SJCRH30 (cell line): ENCODE results near the gene TSPYL4. TPM values are rescaled to one million over a fixed set of nuclear protein-coding genes. Genes with fewer than 3 reads are reported as not detected.

Experiments used
- DNase-seq, 2 experiments: peaks; one replicate each; pipeline ENCODE4 v3.0.0-alpha.2; 2015 to 2020
- H3K27ac ChIP-seq: fragments of 250-450 bp; sonication (Bioruptor Pico); 2 replicates; pipeline ENCODE4 v1.5.1; 2020; ENCODE audit warnings: mild to moderate bottlenecking, moderate library complexity
- H3K27me3 ChIP-seq: fragments of 250-450 bp; sonication (Bioruptor Pico); 2 replicates; pipeline ENCODE4 v1.5.1; 2020; ENCODE audit warnings: mild to moderate bottlenecking, moderate library complexity
- H3K36me3 ChIP-seq: fragments of 250-450 bp; sonication (Bioruptor Pico); 2 replicates; pipeline ENCODE4 v1.5.1; 2020; ENCODE audit warnings: mild to moderate bottlenecking, moderate library complexity
- H3K4me1 ChIP-seq: fragments of 250-450 bp; sonication (Bioruptor Pico); 2 replicates; pipeline ENCODE4 v1.5.1; 2020; ENCODE audit warnings: mild to moderate bottlenecking, moderate library complexity
- H3K4me3 ChIP-seq: fragments of 250-450 bp; sonication (Bioruptor Pico); 2 replicates; pipeline ENCODE4 v1.5.1; 2020; ENCODE audit warnings: mild to moderate bottlenecking, moderate library complexity
- H3K9me3 ChIP-seq: fragments of 250-450 bp; sonication (Bioruptor Pico); replicated peaks from 2 replicates; pipeline ENCODE4 v1.5.1; 2020; ENCODE audit warnings: mild to moderate bottlenecking, moderate library complexity
- total RNA-seq: library from RNA; depleted of rRNA; stranded (reverse); fragments of >200 nt; shearing (Covaris generic); gene quantifications from 2 replicates; pipeline ENCODE4 v1.2.3, GENCODE V29; 2014

The TSPYL4 gene
- total RNA-seq, 1 experiment from 2014 or later: 13.4 TPM

DNA sequence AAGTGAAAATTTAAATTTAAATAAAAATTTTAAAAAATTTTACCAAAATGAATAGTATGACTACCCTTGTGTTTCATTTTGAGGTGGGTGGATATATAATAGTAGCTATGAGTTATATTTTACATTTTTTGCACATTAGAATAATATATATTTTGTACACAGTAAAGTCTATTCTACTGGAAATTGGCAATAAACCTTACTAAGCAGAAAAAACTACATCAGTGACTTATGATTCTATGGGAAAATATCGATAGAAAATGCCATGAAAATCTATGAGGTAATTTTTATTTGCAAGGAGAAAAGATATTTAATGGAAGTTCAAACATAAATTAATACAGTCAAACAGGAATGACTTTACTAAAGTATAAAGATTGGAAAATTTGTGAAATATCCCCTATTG is 2.8 kb upstream of the TSPYL4 start:
- Histone ChIP-seq H3K4me1 (peaks cover 10% of the 10 kb centered on the region), H3K9me3 (no peaks in the 10 kb centered on the region), H3K27ac (no peak overlapping the region), H3K4me3 (no peak overlapping the region), H3K36me3 (peaks cover 2% of the 10 kb centered on the region; the same call in 1 of the 2 replicates), H3K27me3 (no peaks in the 10 kb centered on the region)
- DNase-seq: no peak

DNA sequence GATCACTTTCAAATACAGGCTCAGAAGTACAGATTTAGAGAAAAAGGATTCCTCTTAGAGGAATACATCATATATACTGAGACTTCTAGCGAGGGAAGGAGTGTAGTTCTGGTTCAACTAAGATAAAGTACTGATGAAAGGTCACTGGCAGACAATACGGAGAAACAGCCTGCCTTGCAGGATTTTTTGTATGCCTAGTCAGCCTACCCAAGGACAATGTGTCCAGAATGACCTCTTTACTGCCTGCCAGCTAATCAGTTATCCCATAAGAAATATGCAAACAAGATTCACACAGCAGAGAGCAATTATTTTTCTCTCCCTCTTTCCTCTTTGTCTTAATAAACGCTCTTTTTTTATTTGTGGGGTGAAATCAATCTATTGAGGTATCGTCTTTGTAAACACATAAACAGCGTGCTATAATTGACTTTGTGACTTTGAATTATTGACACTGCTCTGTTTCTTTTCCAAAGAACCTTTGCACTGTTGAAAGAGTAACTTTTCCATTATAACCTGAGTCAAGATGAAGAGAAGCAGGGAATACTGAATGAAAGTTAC is 1.4 kb upstream of the TSPYL4 start:
- peak overlapping the region; percentile 84 for H3K4me3 ChIP-seq
- no peaks in the 10 kb centered on the region for H3K9me3 ChIP-seq
- no peaks in the 10 kb centered on the region for H3K27me3 ChIP-seq
- H3K4me1 ChIP-seq: peaks cover 10% of the 10 kb centered on the region
- DNase-seq: no peak
- H3K27ac ChIP-seq: peak overlapping the region; percentile 91
- no peaks in the 10 kb centered on the region for H3K36me3 ChIP-seq

DNA sequence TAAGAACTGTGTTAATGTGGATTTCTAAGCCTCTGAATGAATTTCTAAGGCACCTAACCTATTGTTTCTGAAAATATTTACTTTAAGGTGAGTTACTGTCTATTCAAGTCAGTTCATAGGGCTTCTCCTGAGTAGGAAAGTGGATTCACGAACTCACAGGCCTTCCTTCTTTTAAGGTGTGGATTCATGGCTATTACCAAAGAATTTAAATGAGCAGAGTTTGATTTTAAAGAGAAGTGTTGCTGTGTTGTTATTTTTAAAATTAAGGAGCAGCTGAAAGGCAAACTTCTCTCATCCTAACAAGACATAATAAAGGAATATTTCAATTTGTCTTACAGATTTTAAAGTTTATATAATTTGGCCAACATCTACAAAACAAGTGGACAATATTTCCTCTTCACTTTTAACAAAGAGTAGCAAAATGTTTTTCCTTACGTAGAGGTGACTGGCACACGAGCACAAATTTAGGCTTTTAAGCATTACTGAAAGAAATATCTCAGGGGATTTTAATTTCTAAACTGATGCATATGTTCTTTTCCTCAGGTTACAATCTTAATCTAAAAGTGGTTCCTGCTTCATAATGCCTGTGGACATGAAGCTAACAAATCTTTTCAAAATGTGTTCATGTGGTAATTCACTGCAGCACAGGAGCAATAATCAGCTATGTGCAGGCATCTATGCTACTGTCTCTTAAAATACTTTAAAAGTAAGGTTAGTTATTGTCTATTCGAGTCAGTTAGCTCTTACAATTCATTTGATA is 602 bp upstream of the TSPYL4 start:
- H3K27me3 ChIP-seq: no peaks in the 10 kb centered on the region
- H3K36me3 ChIP-seq: no peaks in the 10 kb centered on the region
- H3K4me3 ChIP-seq: peak overlapping the region; percentile 84
- no peaks in the 10 kb centered on the region for H3K9me3 ChIP-seq
- peaks cover 10% of the 10 kb centered on the region for H3K4me1 ChIP-seq
- peak overlapping the region; percentile 91 for H3K27ac ChIP-seq
- no peak for DNase-seq

DNA sequence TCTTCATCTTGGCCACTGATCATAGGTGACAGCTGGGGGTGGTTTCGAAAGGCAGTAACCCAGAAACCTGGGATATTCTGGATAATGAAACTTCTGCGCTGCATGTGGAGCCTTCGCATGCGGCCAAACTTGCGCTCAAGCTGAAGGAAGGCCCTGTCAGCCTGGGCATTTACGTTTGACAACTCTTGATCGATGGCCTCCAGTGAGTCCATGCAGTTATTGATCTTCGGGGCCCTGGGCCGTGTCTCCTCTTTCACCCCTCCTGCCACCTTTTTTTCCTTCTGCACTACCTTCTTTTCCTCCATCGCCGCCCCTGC is 729 bp downstream of the TSPYL4 start:
- no peak for DNase-seq
- H3K36me3 ChIP-seq: no peaks in the 10 kb centered on the region
- no peaks in the 10 kb centered on the region for H3K27me3 ChIP-seq
- no peaks in the 10 kb centered on the region for H3K9me3 ChIP-seq
- H3K27ac ChIP-seq: peak overlapping the region; percentile 91; the same call in 1 of the 2 replicates
- H3K4me1 ChIP-seq: peaks cover 10% of the 10 kb centered on the region
- peak overlapping the region; percentile 84 for H3K4me3 ChIP-seq

GRCh38 chr6:116251568-116252384 is 2.1 kb downstream of the TSPYL4 start:
- Histone ChIP-seq H3K9me3 (no peaks in the 10 kb centered on the region; the same call in 1 of the 2 replicates), H3K36me3 (no peaks in the 10 kb centered on the region), H3K27ac (no peak overlapping the region), H3K27me3 (no peaks in the 10 kb centered on the region), H3K4me3 (no peak overlapping the region), H3K4me1 (peaks cover 10% of the 10 kb centered on the region)
- DNase-seq: no peak

DNA sequence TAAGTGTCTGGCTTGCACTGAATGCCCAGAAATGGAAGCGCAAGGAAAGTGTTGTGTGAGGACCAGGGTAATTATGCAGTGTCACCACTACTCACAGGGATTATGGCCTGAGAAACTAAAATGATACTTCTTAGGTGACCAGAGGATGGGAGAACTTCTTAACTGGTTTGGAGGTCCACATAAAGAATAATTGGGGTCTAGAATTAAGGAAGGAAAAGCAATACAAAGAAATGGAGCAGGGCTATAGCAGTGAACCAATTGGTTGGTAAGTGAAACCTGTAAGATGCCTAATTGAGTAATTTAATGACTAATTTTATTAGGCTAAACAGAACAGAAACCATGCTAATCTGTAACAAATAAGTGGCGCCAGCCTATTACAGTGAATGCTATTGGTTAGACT is 5.3 kb downstream of the TSPYL4 start:
- no peak overlapping the region for H3K4me3 ChIP-seq
- no peaks in the 10 kb centered on the region for H3K27me3 ChIP-seq
- no peaks in the 10 kb centered on the region; the same call in 1 of the 2 replicates for H3K4me1 ChIP-seq
- no peaks in the 10 kb centered on the region for H3K36me3 ChIP-seq
- H3K9me3 ChIP-seq: no peaks in the 10 kb centered on the region; the same call in 1 of the 2 replicates
- DNase-seq: no peak
- no peak overlapping the region for H3K27ac ChIP-seq

- no peak overlapping the region for H3K27ac ChIP-seq
- no peak for DNase-seq
- H3K36me3 ChIP-seq: no peaks in the 10 kb centered on the region
- H3K4me3 ChIP-seq: no peak overlapping the region
- H3K9me3 ChIP-seq: no peaks in the 10 kb centered on the region; the same call in 1 of the 2 replicates
- no peaks in the 10 kb centered on the region; the same call in 1 of the 2 replicates for H3K4me1 ChIP-seq
- H3K27me3 ChIP-seq: no peaks in the 10 kb centered on the region
Observed at GRCh38 chr6:116247285-116247684, 6.6 kb downstream of the TSPYL4 start.

- H3K9me3 ChIP-seq: no peaks in the 10 kb centered on the region; the same call in 1 of the 2 replicates
- H3K4me3 ChIP-seq: no peak overlapping the region
- no peak for DNase-seq
- H3K27ac ChIP-seq: no peak overlapping the region
- no peaks in the 10 kb centered on the region for H3K36me3 ChIP-seq
- H3K4me1 ChIP-seq: no peaks in the 10 kb centered on the region; the same call in 1 of the 2 replicates
- no peaks in the 10 kb centered on the region for H3K27me3 ChIP-seq
Observed at GRCh38 chr6:116246089-116246488, 7.8 kb downstream of the TSPYL4 start.

- no peaks in the 10 kb centered on the region; the same call in 1 of the 2 replicates for H3K9me3 ChIP-seq
- H3K4me3 ChIP-seq: no peak overlapping the region
- no peaks in the 10 kb centered on the region for H3K27me3 ChIP-seq
- H3K36me3 ChIP-seq: peaks cover 2% of the 10 kb centered on the region; the same call in 1 of the 2 replicates
- H3K4me1 ChIP-seq: no peaks in the 10 kb centered on the region
- H3K27ac ChIP-seq: no peak overlapping the region
- no peak for DNase-seq
Observed at GRCh38 chr6:116244284-116244683, 9.6 kb downstream of the TSPYL4 start.

GRCh38 chr6:116239856-116240255 is 14.0 kb downstream of the TSPYL4 start:
- H3K36me3 ChIP-seq: peaks cover 9% of the 10 kb centered on the region; the same call in 1 of the 2 replicates
- H3K4me1 ChIP-seq: no peaks in the 10 kb centered on the region
- H3K27me3 ChIP-seq: no peaks in the 10 kb centered on the region
- H3K9me3 ChIP-seq: no peaks in the 10 kb centered on the region
- no peak overlapping the region for H3K4me3 ChIP-seq
- DNase-seq: no peak
- no peak overlapping the region for H3K27ac ChIP-seq

- Histone ChIP-seq H3K9me3 (no peaks in the 10 kb centered on the region), H3K27me3 (no peaks in the 10 kb centered on the region)
Observed at GRCh38 chr6:116239256-116239655, 14.6 kb downstream of the TSPYL4 start.

GRCh38 chr6:116238083-116238482 is 15.8 kb downstream of the TSPYL4 start:
- Histone ChIP-seq H3K27me3 (no peaks in the 10 kb centered on the region), H3K4me1 (no peaks in the 10 kb centered on the region), H3K27ac (no peak overlapping the region), H3K9me3 (no peaks in the 10 kb centered on the region), H3K4me3 (no peak overlapping the region), H3K36me3 (peaks cover 9% of the 10 kb centered on the region)
- no peak for DNase-seq

More at GRCh38 chr6:116239256-116239655, 14.6 kb downstream of the TSPYL4 start:
- Histone ChIP-seq H3K4me1 (no peaks in the 10 kb centered on the region), H3K27ac (no peak overlapping the region), H3K4me3 (no peak overlapping the region), H3K36me3 (peaks cover 9% of the 10 kb centered on the region)
- no peak for DNase-seq

DNA sequence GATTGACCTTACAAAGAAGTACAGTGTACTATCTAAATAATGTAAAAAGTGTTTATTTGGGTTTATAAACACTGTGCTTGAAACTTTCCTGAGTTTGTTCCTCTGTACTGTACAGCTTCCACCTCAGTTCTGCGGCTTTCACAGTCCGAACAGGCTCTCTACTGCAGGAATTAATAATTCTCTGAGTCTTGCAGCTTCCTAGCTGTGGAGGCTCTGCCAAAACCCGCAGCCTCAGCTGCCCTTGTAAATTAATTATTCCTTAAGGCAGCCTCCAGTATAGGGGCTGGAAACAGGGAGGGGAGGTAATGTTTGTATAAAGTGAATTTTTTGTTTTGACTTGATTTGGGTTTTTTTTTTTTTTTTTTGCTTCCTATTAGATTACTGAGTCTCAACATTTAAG is 19.2 kb downstream of the TSPYL4 start:
- no peaks in the 10 kb centered on the region for H3K4me1 ChIP-seq
- no peaks in the 10 kb centered on the region for H3K9me3 ChIP-seq
- no peak overlapping the region for H3K4me3 ChIP-seq
- DNase-seq: no peak
- no peak overlapping the region for H3K27ac ChIP-seq
- peaks cover 9% of the 10 kb centered on the region for H3K36me3 ChIP-seq
- no peaks in the 10 kb centered on the region for H3K27me3 ChIP-seq

DNA sequence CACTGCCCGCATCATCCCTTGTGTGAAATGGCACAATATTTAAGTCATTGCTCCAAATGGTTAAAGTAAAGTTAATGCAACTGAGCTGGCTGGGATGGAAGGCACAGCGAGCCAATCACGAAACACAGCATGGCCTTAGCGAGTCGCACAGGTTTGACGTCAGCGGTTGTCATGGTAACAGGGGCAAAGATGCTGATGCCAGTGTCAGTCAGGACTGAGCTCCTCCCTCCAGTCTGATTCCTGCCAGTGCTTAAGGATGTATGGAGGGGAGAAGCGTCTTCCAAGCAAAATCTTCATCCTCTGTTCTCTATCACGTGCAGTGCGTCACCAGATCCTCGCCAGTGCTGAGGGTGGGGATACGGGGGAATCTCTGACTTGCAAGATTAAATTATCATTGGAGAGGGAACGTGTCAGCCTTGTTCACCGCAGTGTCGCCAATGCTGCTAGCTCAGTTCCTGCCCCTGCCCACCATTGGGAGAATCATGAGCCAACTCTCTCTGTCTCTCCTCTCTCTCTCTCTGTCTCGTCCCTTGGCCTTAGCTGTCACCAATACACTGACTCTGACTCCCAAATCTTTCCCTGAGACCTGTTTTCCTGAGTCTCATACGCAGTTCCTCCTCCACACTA is 24.5 kb downstream of the TSPYL4 start:
- Histone ChIP-seq H3K9me3 (no peaks in the 10 kb centered on the region), H3K4me3 (no peak overlapping the region), H3K27ac (no peak overlapping the region), H3K27me3 (no peaks in the 10 kb centered on the region), H3K4me1 (no peaks in the 10 kb centered on the region), H3K36me3 (no peaks in the 10 kb centered on the region; the same call in 1 of the 2 replicates)
- DNase-seq: no peak
